ENCODE results near the gene U2AF2.

GRCh38 chr19:55716531-55716930 is 61.7 kb downstream of the U2AF2 start:
- TF ChIP-seq EZH2phosphoT487 (IDR thresholded peaks at IDR 0.05; ENCODE audit: low read depth, severe bottlenecking, unreplicated experiment) = no peak
- TF ChIP-seq CTCF (IDR thresholded peaks at IDR 0.05; ENCODE audit: poor library complexity) = no peak
- TF ChIP-seq EZH2 (IDR thresholded peaks at IDR 0.05; ENCODE audit: borderline replicate concordance) = no peak

Measured in hepatocyte (in vitro differentiated cells).